Astrocyte (in vitro differentiated cells and primary cell): ENCODE measurements around the gene DDR2. TPM values are rescaled to one million over a fixed set of nuclear protein-coding genes. Genes with fewer than 3 reads are reported as not detected.

Experiments
- DNase-seq: peaks from one replicate; pipeline ENCODE4 v3.0.0-alpha.2; 2010; ENCODE audit warnings: low read depth
- FAIRE-seq: peaks from 2 replicates; lab custom pipeline; 2011; peaks lifted over from hg19 to GRCh38; lab: Jason Lieb, UNC
- H2AFZ ChIP-seq: 2 replicates; pipeline ENCODE4 v1.6.0; 2012; ENCODE audit warnings: low read depth, low read length, inconsistent platforms
- H3K27ac ChIP-seq: 2 replicates; pipeline ENCODE4 v1.5.1; 2011; ENCODE audit warnings: low read depth, low read length, inconsistent platforms
- H3K27me3 ChIP-seq: 2 replicates; pipeline ENCODE4 v1.6.0; 2011; ENCODE audit warnings: low read length, inconsistent platforms; ENCODE audit not compliant: insufficient read depth
- H3K36me3 ChIP-seq: 2 replicates; pipeline ENCODE4 v1.5.1; 2011; ENCODE audit warnings: low read length, inconsistent platforms; ENCODE audit not compliant: insufficient read depth
- H3K4me1 ChIP-seq: 2 replicates; pipeline ENCODE4 v1.5.1; 2011; ENCODE audit warnings: low read length, inconsistent platforms; ENCODE audit not compliant: insufficient read depth
- H3K4me2 ChIP-seq: 2 replicates; pipeline ENCODE4 v1.6.0; 2012; ENCODE audit warnings: low read length, inconsistent platforms
- H3K4me3 ChIP-seq: 2 replicates; pipeline ENCODE4 v1.5.1; 2011; ENCODE audit warnings: low read depth, mild to moderate bottlenecking, low read length, inconsistent platforms; ENCODE audit not compliant: insufficient read depth
- H3K79me2 ChIP-seq: 2 replicates; pipeline ENCODE4 v1.6.0; 2012; ENCODE audit warnings: mild to moderate bottlenecking, low read length, inconsistent platforms; ENCODE audit not compliant: insufficient read depth
- H3K9ac ChIP-seq: 2 replicates; pipeline ENCODE4 v1.6.0; 2012; ENCODE audit warnings: mild to moderate bottlenecking, low read length, inconsistent platforms
- H3K9me3 ChIP-seq: 2 replicates; pipeline ENCODE4 v1.5.1; 2012; ENCODE audit warnings: low read depth, mild to moderate bottlenecking, low read length, inconsistent platforms; ENCODE audit not compliant: insufficient read depth
- H4K20me1 ChIP-seq: 2 replicates; pipeline ENCODE4 v1.6.0; 2012; ENCODE audit warnings: low read length, inconsistent platforms; ENCODE audit not compliant: insufficient read depth
- H3K27ac Mint-ChIP-seq: one replicate; pipeline ENCODE4 v1.8.0; 2021; ENCODE audit warnings: mild to moderate bottlenecking, mixed read lengths; ENCODE audit not compliant: unreplicated experiment
- H3K27me3 Mint-ChIP-seq: one replicate; pipeline ENCODE4 v1.8.0; 2021; ENCODE audit warnings: low read depth, mixed read lengths; ENCODE audit not compliant: unreplicated experiment
- H3K36me3 Mint-ChIP-seq: one replicate; pipeline ENCODE4 v1.8.0; 2021; ENCODE audit warnings: low read depth, mixed read lengths; ENCODE audit not compliant: unreplicated experiment
- H3K4me1 Mint-ChIP-seq: one replicate; pipeline ENCODE4 v1.8.0; 2021; ENCODE audit warnings: low read depth, mixed read lengths; ENCODE audit not compliant: unreplicated experiment
- H3K4me3 Mint-ChIP-seq: one replicate; pipeline ENCODE4 v1.8.0; 2021; ENCODE audit warnings: mild to moderate bottlenecking, moderate library complexity, mixed read lengths; ENCODE audit not compliant: unreplicated experiment
- H3K9me3 Mint-ChIP-seq: one replicate; pipeline ENCODE4 v1.8.0; 2021; ENCODE audit warnings: mild to moderate bottlenecking, mixed read lengths; ENCODE audit not compliant: unreplicated experiment
- EZH2 ChIP-seq: IDR thresholded peaks from 2 replicates; pipeline ENCODE4 v1.6.1; 2012; ENCODE audit warnings: mild to moderate bottlenecking, low read length, inconsistent platforms; ENCODE audit not compliant: insufficient read depth
- total RNA-seq: library from RNA; stranded (reverse); gene quantifications from 2 replicates; pipeline ENCODE4 v1.2.1, GENCODE V29; 2021
- TF ChIP-seq, protein P1 (sequence below): IDR thresholded peaks from 2 replicates; pipeline ENCODE4 v1.5.1; 2011; ENCODE audit warnings: low read depth, mild to moderate bottlenecking, inconsistent platforms, low read length, moderate library complexity; ENCODE audit not compliant: insufficient read depth

DDR2 gene
- total RNA-seq, 1 donor from 2014 or later = 15.3 TPM

GRCh38 chr1:162619076-162619475 lies 13.2 kb upstream of the DDR2 start:
- Mint-ChIP-seq H3K27ac (no peak overlapping the region), H3K36me3 (peaks cover 7% of the 10 kb centered on the region)
- H3K4me1 ChIP-seq = no peaks in the 10 kb centered on the region

GRCh38 chr1:162621256-162621655 lies 11.0 kb upstream of the DDR2 start:
- Mint-ChIP-seq H3K4me1 (no peaks in the 10 kb centered on the region), H3K27me3 (no peaks in the 10 kb centered on the region), H3K36me3 (peaks cover 7% of the 10 kb centered on the region), H3K9me3 (peaks cover 6% of the 10 kb centered on the region), H3K27ac (no peak overlapping the region), H3K4me3 (no peak overlapping the region)
- no peak for FAIRE-seq
- no peak overlapping the region for H3K27ac ChIP-seq
- H3K4me1 ChIP-seq = no peaks in the 10 kb centered on the region
- no peak overlapping the region for H3K4me3 ChIP-seq
- no peaks in the 10 kb centered on the region for H4K20me1 ChIP-seq
- no peak for TF ChIP-seq EZH2
- TF ChIP-seq, protein P1, sequence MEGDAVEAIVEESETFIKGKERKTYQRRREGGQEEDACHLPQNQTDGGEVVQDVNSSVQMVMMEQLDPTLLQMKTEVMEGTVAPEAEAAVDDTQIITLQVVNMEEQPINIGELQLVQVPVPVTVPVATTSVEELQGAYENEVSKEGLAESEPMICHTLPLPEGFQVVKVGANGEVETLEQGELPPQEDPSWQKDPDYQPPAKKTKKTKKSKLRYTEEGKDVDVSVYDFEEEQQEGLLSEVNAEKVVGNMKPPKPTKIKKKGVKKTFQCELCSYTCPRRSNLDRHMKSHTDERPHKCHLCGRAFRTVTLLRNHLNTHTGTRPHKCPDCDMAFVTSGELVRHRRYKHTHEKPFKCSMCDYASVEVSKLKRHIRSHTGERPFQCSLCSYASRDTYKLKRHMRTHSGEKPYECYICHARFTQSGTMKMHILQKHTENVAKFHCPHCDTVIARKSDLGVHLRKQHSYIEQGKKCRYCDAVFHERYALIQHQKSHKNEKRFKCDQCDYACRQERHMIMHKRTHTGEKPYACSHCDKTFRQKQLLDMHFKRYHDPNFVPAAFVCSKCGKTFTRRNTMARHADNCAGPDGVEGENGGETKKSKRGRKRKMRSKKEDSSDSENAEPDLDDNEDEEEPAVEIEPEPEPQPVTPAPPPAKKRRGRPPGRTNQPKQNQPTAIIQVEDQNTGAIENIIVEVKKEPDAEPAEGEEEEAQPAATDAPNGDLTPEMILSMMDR = no peak
- no peaks in the 10 kb centered on the region for H3K27me3 ChIP-seq
- no peaks in the 10 kb centered on the region for H3K79me2 ChIP-seq
- no peaks in the 10 kb centered on the region for H3K9me3 ChIP-seq
- no peak overlapping the region for H3K4me2 ChIP-seq
- H3K36me3 ChIP-seq = peaks cover 5% of the 10 kb centered on the region
- DNase-seq = no peak
- H2AFZ ChIP-seq = no peak overlapping the region
- no peak overlapping the region for H3K9ac ChIP-seq

More at GRCh38 chr1:162619076-162619475, 13.2 kb upstream of the DDR2 start:
- Histone ChIP-seq H3K27ac (no peak overlapping the region), H2AFZ (no peak overlapping the region), H3K4me3 (no peak overlapping the region), H3K27me3 (no peaks in the 10 kb centered on the region), H3K9ac (no peak overlapping the region), H4K20me1 (no peaks in the 10 kb centered on the region), H3K79me2 (no peaks in the 10 kb centered on the region), H3K4me2 (no peak overlapping the region), H3K36me3 (peaks cover 5% of the 10 kb centered on the region), H3K9me3 (no peaks in the 10 kb centered on the region)
- no peak overlapping the region for H3K4me3 Mint-ChIP-seq
- no peak for FAIRE-seq
- H3K4me1 Mint-ChIP-seq = no peaks in the 10 kb centered on the region
- H3K9me3 Mint-ChIP-seq = peaks cover 6% of the 10 kb centered on the region
- TF ChIP-seq, protein P1 = no peak
- no peak for DNase-seq
- no peaks in the 10 kb centered on the region for H3K27me3 Mint-ChIP-seq

GRCh38 chr1:162625679-162626078 lies 6.6 kb upstream of the DDR2 start:
- peaks cover 2% of the 10 kb centered on the region for H3K9me3 Mint-ChIP-seq
- no peaks in the 10 kb centered on the region for H3K9me3 ChIP-seq
- no peaks in the 10 kb centered on the region for H3K27me3 Mint-ChIP-seq
- no peak overlapping the region for H3K4me3 ChIP-seq
- no peaks in the 10 kb centered on the region for H4K20me1 ChIP-seq
- no peak overlapping the region for H3K4me3 Mint-ChIP-seq
- H3K9ac ChIP-seq = no peak overlapping the region
- peaks cover 22% of the 10 kb centered on the region for H3K4me1 Mint-ChIP-seq
- H3K79me2 ChIP-seq = no peaks in the 10 kb centered on the region
- FAIRE-seq = no peak
- H3K4me1 ChIP-seq = peaks cover 10% of the 10 kb centered on the region
- DNase-seq = no peak
- no peak for TF ChIP-seq EZH2
- TF ChIP-seq, protein P1 = no peak
- no peak overlapping the region for H3K27ac Mint-ChIP-seq
- peaks cover 2% of the 10 kb centered on the region for H3K36me3 Mint-ChIP-seq
- H3K27me3 ChIP-seq = no peaks in the 10 kb centered on the region
- H3K27ac ChIP-seq = no peak overlapping the region
- no peak overlapping the region for H2AFZ ChIP-seq
- no peak overlapping the region for H3K4me2 ChIP-seq
- no peaks in the 10 kb centered on the region for H3K36me3 ChIP-seq
